HuH-7.5 (cell line): Measurements from ENCODE around the gene SERPINB6.
"Not testable (repeated sequence)": the region's sequence is repeated elsewhere in the genome, so short reads cannot be mapped to it uniquely, and the experiment has no call there.

ENCODE experiments used
- DNase-seq: peaks from one replicate; pipeline ENCODE4 v3.0.0; 2011; ENCODE audit warnings: low spot score

SERPINB6 gene

GRCh38 chr6:2938632-2939083 is 32.7 kb downstream of the SERPINB6 start:
- peak; percentile 73 for DNase-seq

GRCh38 chr6:2938004-2938631 is 33.2 kb downstream of the SERPINB6 start:
- DNase-seq: no peak

- DNase-seq: no peak
These were observed 33.8 kb downstream of the SERPINB6 start for GRCh38 chr6:2937627-2938003.

- DNase-seq: no peak
These were observed 35.6 kb downstream of the SERPINB6 start for GRCh38 chr6:2935566-2936291.

- DNase-seq: no peak
These were observed 37.3 kb downstream of the SERPINB6 start for GRCh38 chr6:2934057-2934456.

- not testable (repeated sequence) for DNase-seq
These were observed 38.5 kb downstream of the SERPINB6 start for GRCh38 chr6:2932911-2933310.

- peak; percentile 85 for DNase-seq
These were observed 39.2 kb downstream of the SERPINB6 start for GRCh38 chr6:2931970-2932748.

- DNase-seq: no peak
These were observed 40.3 kb downstream of the SERPINB6 start for GRCh38 chr6:2931055-2931454.

- DNase-seq: not testable (repeated sequence)
These were observed 43.4 kb downstream of the SERPINB6 start for GRCh38 chr6:2927931-2928330.

- not testable (repeated sequence) for DNase-seq
These were observed 45.3 kb downstream of the SERPINB6 start for GRCh38 chr6:2925842-2926747.

- no peak for DNase-seq
These were observed 49.7 kb downstream of the SERPINB6 start for GRCh38 chr6:2921520-2922115.

- DNase-seq: no peak
These were observed 50.7 kb downstream of the SERPINB6 start for GRCh38 chr6:2920671-2921112.

GRCh38 chr6:2919886-2920285 is 51.5 kb downstream of the SERPINB6 start:
- DNase-seq: no peak

GRCh38 chr6:2919401-2919800 is 52.0 kb downstream of the SERPINB6 start:
- DNase-seq: no peak

- no peak for DNase-seq
These were observed 52.4 kb downstream of the SERPINB6 start for GRCh38 chr6:2918936-2919335.

- DNase-seq: no peak
These were observed 53.4 kb downstream of the SERPINB6 start for GRCh38 chr6:2917801-2918445.

- DNase-seq: no peak
These were observed 54.3 kb downstream of the SERPINB6 start for GRCh38 chr6:2917065-2917464.

GRCh38 chr6:2916158-2916925 is 55.0 kb downstream of the SERPINB6 start:
- DNase-seq: no peak

GRCh38 chr6:2915150-2915549 is 56.2 kb downstream of the SERPINB6 start:
- DNase-seq: no peak

GRCh38 chr6:2914318-2914660 is 57.1 kb downstream of the SERPINB6 start:
- no peak for DNase-seq
